Esophagus squamous epithelium (tissue), 5 donors: ENCODE results near the gene ADISSP. TPM values are rescaled to one million over a fixed set of nuclear protein-coding genes. Genes with fewer than 3 reads are reported as not detected.

Source experiments
- DNase-seq: peaks from one replicate; lab custom pipeline; 2025; lab: John Stamatoyannopoulos, UW
- H3K27ac ChIP-seq, 4 donors: fragments of 200-600 bp; sonication (generic); one replicate each; pipeline ENCODE4 v1.5.1; 2016 to 2019; ENCODE audit warnings: mild to moderate bottlenecking in 1 of 4
- H3K27me3 ChIP-seq, 4 donors: fragments of 200-600 bp; sonication (generic); 1 replicate in 3 of 4; 2 replicates in 1 of 4; pipeline versions ENCODE4 v1.5.1 to v1.6.0; 2017 to 2021; ENCODE audit warnings: antibody characterized with exemption in 1 of 4
- H3K36me3 ChIP-seq, 3 donors: fragments of 200-600 bp; sonication (generic); one replicate each; pipeline ENCODE4 v1.5.1; 2016 to 2019
- H3K4me1 ChIP-seq, 3 donors: fragments of 200-600 bp; sonication (generic); one replicate each; pipeline ENCODE4 v1.5.1; 2017 to 2019
- H3K4me3 ChIP-seq, 4 donors: fragments of 200-600 bp; sonication (generic); 1 replicate in 3 of 4; 2 replicates in 1 of 4; pipeline ENCODE4 v1.5.1; 2016 to 2019; ENCODE audit warnings: mild to moderate bottlenecking in 2 of 4, moderate library complexity in 1 of 4
- H3K9me3 ChIP-seq, 3 donors: fragments of 200-600 bp; sonication (generic); one replicate each; pipeline ENCODE4 v1.5.1; 2016 to 2019
- CTCF ChIP-seq, 6 experiments: fragments of 450-650 bp in 4 of 6; fragments of 200-600 bp in 2 of 6; sonication (generic) in 2 of 6; IDR thresholded peaks; one replicate each; pipeline ENCODE4 v1.5.1; 2016 to 2019; ENCODE audit warnings: antibody characterized with exemption in 6 of 6, mild to moderate bottlenecking in 4 of 6, moderate library complexity in 4 of 6
- POLR2A ChIP-seq, 4 donors: fragments of 450-650 bp; IDR thresholded peaks; one replicate each; pipeline ENCODE4 v1.6.1; 2017; ENCODE audit warnings: antibody characterized with exemption in 4 of 4, mild to moderate bottlenecking in 4 of 4, moderate library complexity in 3 of 4
- WGBS, 2 donors: methylation state at CpG; one replicate each; pipeline ENCODE4 v1.1.5; 2018; 5-methylcytosine and 5-hydroxymethylcytosine counted together
- intact Hi-C: fragments of 100-400 bp; cut with DNase I; formaldehyde crosslinking; loops from one replicate; pipeline ENCODE4 v1.15.0; 2022
- total RNA-seq, 4 donors: library from RNA; depleted of rRNA; stranded (reverse); fragments of >200 nt; gene quantifications; one replicate each; pipeline ENCODE4 v1.1.0, GENCODE V29; 2016
- donor health status: DM: yes; HTN: yes; CAD: no.

Gene ADISSP
- total RNA-seq, 4 donors from 2014 or later, result 13.5 to 24.7 (median 19.8) TPM

- no peak overlapping the region for H3K4me3 ChIP-seq
- H3K36me3 ChIP-seq, result peaks cover 0 to 23% (median 3%) of the 10 kb centered on the region in 3 donors
- no peaks in the 10 kb centered on the region for H3K9me3 ChIP-seq
- no peak for DNase-seq
- H3K27ac ChIP-seq, result peak overlapping the region in 3 of 4 donors; percentile 32 to 59 (median 56)
- intact Hi-C loops, result no loop called here
- peaks cover 0 to 50% (median 25%) of the 10 kb centered on the region in 3 donors for H3K4me1 ChIP-seq
- no peaks in the 10 kb centered on the region for H3K27me3 ChIP-seq
- TF ChIP-seq CTCF (IDR thresholded peaks at IDR 0.05) (no peak), POLR2A (IDR thresholded peaks at IDR 0.05) (no peak)
- WGBS, 2 donors, result 59 to 69% methylated on average over 5 to 8 of the region's 10 CpGs
Observed at GRCh38 chr20:3760655-3761348, 6.8 kb downstream of the ADISSP start.

- intact Hi-C loops, result no loop called here
- Histone ChIP-seq H3K27me3 (no peaks in the 10 kb centered on the region), H3K27ac (peak overlapping the region in 3 of 4 donors; percentile 45 to 59 (median 56)), H3K36me3 (peaks cover 0 to 32% (median 3%) of the 10 kb centered on the region in 3 donors), H3K9me3 (no peaks in the 10 kb centered on the region), H3K4me1 (peaks cover 0 to 41% (median 16%) of the 10 kb centered on the region in 3 donors), H3K4me3 (no peak overlapping the region)
- no peak for TF ChIP-seq CTCF (IDR thresholded peaks at IDR 0.05)
- TF ChIP-seq POLR2A (IDR thresholded peaks at IDR 0.05), result no peak
- no peak for DNase-seq
- 96 to 98% methylated on average over 4 to 6 of the region's 11 CpGs for WGBS, 2 donors
Observed at GRCh38 chr20:3759884-3760283, 7.7 kb downstream of the ADISSP start.

- no peak for DNase-seq
- 83% methylated on average over 8 of the region's 11 CpGs; no CpG with 5 or more reads in 1 of the 2 donors for WGBS, 2 donors
- Histone ChIP-seq H3K4me1 (peaks cover 0 to 36% (median 11%) of the 10 kb centered on the region in 3 donors), H3K27me3 (no peaks in the 10 kb centered on the region), H3K36me3 (peaks cover 0 to 35% (median 3%) of the 10 kb centered on the region in 3 donors), H3K4me3 (no peak overlapping the region), H3K9me3 (no peaks in the 10 kb centered on the region), H3K27ac (peak overlapping the region in 3 of 4 donors; percentile 45 to 64 (median 56))
- TF ChIP-seq POLR2A (IDR thresholded peaks at IDR 0.05), result no peak
- no peak for TF ChIP-seq CTCF (IDR thresholded peaks at IDR 0.05)
- intact Hi-C loops, result no loop called here
Observed at GRCh38 chr20:3759316-3759823, 8.2 kb downstream of the ADISSP start.

- Histone ChIP-seq H3K27ac (peak overlapping the region in 3 of 4 donors; percentile 30 to 64 (median 56)), H3K4me3 (no peak overlapping the region), H3K27me3 (no peaks in the 10 kb centered on the region), H3K36me3 (peaks cover 0 to 35% (median 3%) of the 10 kb centered on the region in 3 donors), H3K4me1 (peaks cover 0 to 28% (median 3%) of the 10 kb centered on the region in 3 donors), H3K9me3 (no peaks in the 10 kb centered on the region)
- intact Hi-C loops, result no loop called here
- no peak for DNase-seq
- WGBS, 2 donors, result 69 to 97% methylated on average over 3 to 7 of the region's 11 CpGs
- TF ChIP-seq CTCF (IDR thresholded peaks at IDR 0.05), result no peak
Observed at GRCh38 chr20:3758566-3758965, 9.0 kb downstream of the ADISSP start.

GRCh38 chr20:3757268-3757667, 10.3 kb downstream of the ADISSP start:
- H3K4me1 ChIP-seq, result peaks cover 0 to 34% (median 6%) of the 10 kb centered on the region in 3 donors
- WGBS, 2 donors, result 74 to 78% methylated on average over 2 of the region's 2 CpGs
- H3K4me3 ChIP-seq, result no peak overlapping the region

More at GRCh38 chr20:3757268-3757667, 10.3 kb downstream of the ADISSP start:
- TF ChIP-seq CTCF (IDR thresholded peaks at IDR 0.05) (no peak), POLR2A (IDR thresholded peaks at IDR 0.05) (no peak)
- no peaks in the 10 kb centered on the region for H3K27me3 ChIP-seq
- intact Hi-C loops, result no loop called here
- H3K36me3 ChIP-seq, result peaks cover 0 to 35% (median 3%) of the 10 kb centered on the region in 3 donors
- H3K9me3 ChIP-seq, result no peaks in the 10 kb centered on the region
- DNase-seq, result no peak
- peak overlapping the region in 2 of 4 donors; percentile 50 to 55 for H3K27ac ChIP-seq
